ENCODE results near the gene CENPQ. TPM values are rescaled to one million over a fixed set of nuclear protein-coding genes. Genes with fewer than 3 reads are reported as not detected.

The CENPQ gene
- total and polyA plus RNA-seq, 5 experiments from 2014 or later: 3.6 to 6.1 (median 5.2) TPM

- Mint-ChIP-seq H3K9me3 (no peaks in the 10 kb centered on the region), H3K27ac (peak overlapping the region in 2 of 10 donors; percentile 10 to 46), H3K27me3 (peaks cover 4 to 19% (median 13%) of the 10 kb centered on the region in 5 donors), H3K4me3 (no peak overlapping the region), H3K36me3 (no peaks in the 10 kb centered on the region), H3K4me1 (peaks cover 0 to 2% (median 0%) of the 10 kb centered on the region in 4 donors)
- DNase-seq (no peak), ATAC-seq (no peak)
- POLR2A ChIA-PET: no interaction called here
Observed at GRCh38 chr6:49530141-49530776, 67.1 kb downstream of the CENPQ start.

- ATAC-seq (peak; percentile 57 to 70), DNase-seq (peak in 3 of 10 donors; percentile 13 to 26 (median 21))
- Mint-ChIP-seq H3K4me1 (peaks cover 0 to 2% (median 0%) of the 10 kb centered on the region in 4 donors), H3K4me3 (no peak overlapping the region), H3K9me3 (no peaks in the 10 kb centered on the region), H3K36me3 (no peaks in the 10 kb centered on the region), H3K27me3 (peaks cover 4 to 21% (median 13%) of the 10 kb centered on the region in 5 donors), H3K27ac (no peak overlapping the region)
- POLR2A ChIA-PET: no interaction called here
Observed at GRCh38 chr6:49531774-49532569, 68.8 kb downstream of the CENPQ start.

GRCh38 chr6:49535795-49536194 is 72.6 kb downstream of the CENPQ start:
- H3K4me3 Mint-ChIP-seq: no peak overlapping the region
- POLR2A ChIA-PET: no interaction called here
- no peak overlapping the region for H3K27ac Mint-ChIP-seq

GRCh38 chr6:49539102-49539501 is 75.9 kb downstream of the CENPQ start:
- POLR2A ChIA-PET: no interaction called here
- H3K27me3 Mint-ChIP-seq: peaks cover 0 to 6% (median 0%) of the 10 kb centered on the region in 5 donors
- no peaks in the 10 kb centered on the region for H3K9me3 Mint-ChIP-seq

More at GRCh38 chr6:49535795-49536194, 72.6 kb downstream of the CENPQ start:
- ATAC-seq (no peak), DNase-seq (no peak)
- no peaks in the 10 kb centered on the region for H3K9me3 Mint-ChIP-seq
- peaks cover 0 to 2% (median 0%) of the 10 kb centered on the region in 4 donors for H3K4me1 Mint-ChIP-seq
- H3K36me3 Mint-ChIP-seq: no peaks in the 10 kb centered on the region
- H3K27me3 Mint-ChIP-seq: peaks cover 4 to 15% (median 6%) of the 10 kb centered on the region in 5 donors

GRCh38 chr6:49540614-49541013 is 77.4 kb downstream of the CENPQ start:
- POLR2A ChIA-PET: no interaction called here
- no peak for ATAC-seq
- Mint-ChIP-seq H3K27me3 (peaks cover 0 to 2% (median 0%) of the 10 kb centered on the region in 5 donors), H3K4me3 (no peak overlapping the region), H3K4me1 (no peaks in the 10 kb centered on the region), H3K27ac (no peak overlapping the region), H3K9me3 (no peaks in the 10 kb centered on the region), H3K36me3 (no peaks in the 10 kb centered on the region)
- no peak for DNase-seq

More at GRCh38 chr6:49539102-49539501, 75.9 kb downstream of the CENPQ start:
- no peak for ATAC-seq
- Mint-ChIP-seq H3K4me1 (no peaks in the 10 kb centered on the region), H3K36me3 (no peaks in the 10 kb centered on the region), H3K4me3 (no peak overlapping the region), H3K27ac (no peak overlapping the region)
- DNase-seq: no peak

- POLR2A ChIA-PET: no interaction called here
- Mint-ChIP-seq H3K27ac (peak overlapping the region in 1 of 10 donors; percentile 68), H3K36me3 (no peaks in the 10 kb centered on the region), H3K4me3 (no peak overlapping the region), H3K4me1 (no peaks in the 10 kb centered on the region), H3K9me3 (no peaks in the 10 kb centered on the region), H3K27me3 (peaks cover 0 to 4% (median 2%) of the 10 kb centered on the region in 5 donors)
- DNase-seq (no peak), ATAC-seq (no peak)
Observed at GRCh38 chr6:49541210-49541724, 78.1 kb downstream of the CENPQ start.

GRCh38 chr6:49541936-49542335 is 78.8 kb downstream of the CENPQ start:
- Mint-ChIP-seq H3K27ac (no peak overlapping the region), H3K4me3 (no peak overlapping the region), H3K9me3 (no peaks in the 10 kb centered on the region), H3K36me3 (no peaks in the 10 kb centered on the region), H3K27me3 (peaks cover 0 to 10% (median 2%) of the 10 kb centered on the region in 5 donors), H3K4me1 (no peaks in the 10 kb centered on the region)
- DNase-seq: no peak
- no peak for ATAC-seq
- POLR2A ChIA-PET: no interaction called here

Other genes starting within 250 kb of the CENPQ start
- 10 to 100 TPM; 12.3 to 14.1 TPM for gene MMUT, start 117 bp upstream of the CENPQ start, total RNA-seq
- 10 to 100 TPM in 1 of 3 donors, 1 to 10 TPM in 2; 9.1 to 11.3 (median 9.5) TPM for gene MMUT, start 117 bp upstream of the CENPQ start, polyA plus RNA-seq
- not detected for gene GLYATL3, start 36.6 kb downstream of the CENPQ start, total RNA-seq
- gene GLYATL3, start 36.6 kb downstream of the CENPQ start, polyA plus RNA-seq: not detected
- gene C6orf141, start 87.3 kb downstream of the CENPQ start, total RNA-seq: not detected
- not detected for gene C6orf141, start 87.3 kb downstream of the CENPQ start, polyA plus RNA-seq
- gene RHAG, start 173.5 kb downstream of the CENPQ start, total RNA-seq: not detected
- not detected for gene RHAG, start 173.5 kb downstream of the CENPQ start, polyA plus RNA-seq